Mesodermal cell (in vitro differentiated cells): ENCODE data around the gene RASAL3.
"Not testable (repeated sequence)": the region's sequence is repeated elsewhere in the genome, so short reads cannot be mapped to it uniquely, and the experiment has no call there.

Experiments
- H3K27ac ChIP-seq: 2 replicates; pipeline ENCODE4 v1.7.0; 2013; ENCODE audit warnings: mild to moderate bottlenecking, low read depth, low read length, moderate library complexity; ENCODE audit not compliant: severe bottlenecking
- H3K36me3 ChIP-seq: 2 replicates; pipeline ENCODE4 v1.7.1; 2013; ENCODE audit warnings: mild to moderate bottlenecking, low read length, moderate library complexity; ENCODE audit not compliant: control insufficient read depth, insufficient read depth
- H3K4me1 ChIP-seq: one replicate; pipeline ENCODE4 v1.7.1; 2013; ENCODE audit warnings: mild to moderate bottlenecking, low read length; ENCODE audit not compliant: insufficient read depth, control insufficient read depth, poor library complexity, severe bottlenecking
- H3K4me3 ChIP-seq: 2 replicates; pipeline ENCODE4 v1.7.0; 2013; ENCODE audit warnings: low read length, control low read depth, mild to moderate bottlenecking; ENCODE audit not compliant: insufficient read depth, poor library complexity, severe bottlenecking; ENCODE audit errors: extremely low read depth
- H3K9me3 ChIP-seq: 2 replicates; pipeline ENCODE4 v1.7.1; 2013; ENCODE audit warnings: mild to moderate bottlenecking, low read length, moderate library complexity; ENCODE audit not compliant: control insufficient read depth
- WGBS, 2 experiments: methylation state at CpG; one replicate each; pipeline ENCODE4 v1.1.5; 2013; ENCODE audit warnings: missing lambda C conversion rate in 2 of 2; ENCODE audit not compliant: insufficient coverage in 2 of 2; 5-methylcytosine and 5-hydroxymethylcytosine counted together

The RASAL3 gene

DNA sequence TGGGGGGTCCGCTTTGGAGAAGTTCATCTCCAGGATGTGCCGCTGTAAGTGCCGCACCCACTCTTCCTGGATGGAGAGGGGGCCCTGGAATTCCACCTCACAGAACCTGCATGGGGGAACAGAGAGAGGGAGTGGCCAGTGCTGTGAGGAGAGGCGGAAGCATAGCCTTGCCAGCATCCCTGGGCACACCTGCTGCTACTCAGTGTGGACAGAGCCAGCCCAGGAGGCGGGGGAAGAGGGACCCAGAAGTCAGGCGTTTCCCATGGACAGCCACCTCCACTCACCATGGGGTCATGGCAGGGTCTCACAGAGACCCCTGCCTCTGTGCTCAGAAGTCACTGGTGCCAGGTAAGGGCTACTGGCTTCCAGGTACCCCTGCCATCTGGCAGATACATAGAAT is 41.2 kb downstream of the RASAL3 start:
- Histone ChIP-seq H3K4me1 (no peaks in the 10 kb centered on the region), H3K36me3 (peaks cover 70% of the 10 kb centered on the region), H3K9me3 (no peaks in the 10 kb centered on the region), H3K4me3 (no peak overlapping the region), H3K27ac (no peak overlapping the region)
- 90 to 95% methylated on average over 3 to 4 of the region's 6 CpGs for WGBS, 2 experiments

- Histone ChIP-seq H3K4me3 (no peak overlapping the region), H3K9me3 (no peaks in the 10 kb centered on the region), H3K27ac (no peak overlapping the region), H3K36me3 (peaks cover 64% of the 10 kb centered on the region), H3K4me1 (no peaks in the 10 kb centered on the region)
- 95% methylated on average over 13 to 22 of the region's 22 CpGs for WGBS, 2 experiments
Measured at GRCh38 chr19:15422296-15423075, 41.9 kb downstream of the RASAL3 start.

GRCh38 chr19:15421721-15422260 is 42.6 kb downstream of the RASAL3 start:
- 94 to 97% methylated on average over 10 to 12 of the region's 15 CpGs for WGBS, 2 experiments
- no peak overlapping the region for H3K4me3 ChIP-seq
- H3K27ac ChIP-seq, result no peak overlapping the region
- H3K36me3 ChIP-seq, result peaks cover 62% of the 10 kb centered on the region
- no peaks in the 10 kb centered on the region for H3K9me3 ChIP-seq
- peaks cover 6% of the 10 kb centered on the region for H3K4me1 ChIP-seq

GRCh38 chr19:15421136-15421695 is 43.1 kb downstream of the RASAL3 start:
- Histone ChIP-seq H3K27ac (no peak overlapping the region), H3K36me3 (peaks cover 62% of the 10 kb centered on the region), H3K4me1 (peaks cover 7% of the 10 kb centered on the region), H3K4me3 (no peak overlapping the region), H3K9me3 (no peaks in the 10 kb centered on the region)
- 95 to 100% methylated on average over 5 of the region's 12 CpGs for WGBS, 2 experiments

GRCh38 chr19:15419413-15420025 is 44.8 kb downstream of the RASAL3 start:
- no peak overlapping the region for H3K4me3 ChIP-seq
- no peak overlapping the region for H3K27ac ChIP-seq
- H3K36me3 ChIP-seq, result peaks cover 63% of the 10 kb centered on the region
- peaks cover 7% of the 10 kb centered on the region for H3K4me1 ChIP-seq
- WGBS, 2 experiments, result 72 to 80% methylated on average over 11 of the region's 16 CpGs
- no peaks in the 10 kb centered on the region for H3K9me3 ChIP-seq

DNA sequence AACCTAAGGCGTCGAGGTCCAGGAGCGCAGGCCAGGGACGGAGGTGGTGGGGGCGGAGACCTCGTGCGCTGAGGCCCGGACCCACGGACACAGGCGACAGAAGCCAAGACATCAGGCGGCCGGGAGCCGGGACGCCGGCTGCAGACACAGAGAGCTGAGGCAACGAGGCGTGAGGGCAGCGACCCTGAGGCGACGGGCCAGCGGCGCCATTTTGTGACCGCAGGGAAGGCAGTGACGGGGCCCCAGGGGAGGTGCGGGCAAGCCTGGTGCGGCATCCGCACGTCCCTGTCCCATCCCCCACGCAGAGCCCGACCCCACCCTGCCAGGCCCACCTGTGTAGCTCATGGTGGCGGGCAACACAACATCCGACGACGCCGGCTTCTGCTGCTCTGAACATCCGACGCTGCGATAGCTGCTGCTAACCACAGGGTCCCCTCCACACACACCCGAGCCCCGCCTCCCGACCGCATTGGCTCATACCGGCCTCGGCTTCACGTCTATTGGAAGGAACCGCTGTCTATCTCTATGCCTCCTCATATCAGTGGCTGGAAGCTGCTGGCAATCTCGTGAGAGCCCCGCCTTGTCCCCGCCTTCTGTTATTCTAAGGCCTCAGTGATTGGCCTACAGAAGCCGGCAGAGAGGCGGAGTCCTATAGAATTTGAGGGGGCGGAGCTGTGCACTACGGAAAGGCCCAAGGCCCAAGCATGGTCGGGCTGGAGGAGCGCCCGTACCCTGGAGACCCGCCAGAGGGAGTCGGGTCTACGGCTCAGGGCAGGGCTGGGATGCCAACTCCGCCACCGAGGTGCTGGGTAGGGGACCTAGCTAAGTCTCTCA is 45.5 kb downstream of the RASAL3 start, which contains the start of gene AKAP8L:
AKAP8L (minus strand) TSS at position 410 of the 834 bp plus-strand sequence; CDS start at position 345, 65 bp downstream.
- peak within 1 kb of the TSS; percentile 98 for H3K4me3 ChIP-seq
- H3K4me1 ChIP-seq, result peaks cover 7% of the 10 kb centered on the region
- H3K27ac ChIP-seq, result peak within 1 kb of the TSS; percentile 84
- no peaks in the 10 kb centered on the region for H3K9me3 ChIP-seq
- H3K36me3 ChIP-seq, result peaks cover 56% of the 10 kb centered on the region
- WGBS, 2 experiments, result 1% methylated on average over 54 to 61 of the region's 61 CpGs

DNA sequence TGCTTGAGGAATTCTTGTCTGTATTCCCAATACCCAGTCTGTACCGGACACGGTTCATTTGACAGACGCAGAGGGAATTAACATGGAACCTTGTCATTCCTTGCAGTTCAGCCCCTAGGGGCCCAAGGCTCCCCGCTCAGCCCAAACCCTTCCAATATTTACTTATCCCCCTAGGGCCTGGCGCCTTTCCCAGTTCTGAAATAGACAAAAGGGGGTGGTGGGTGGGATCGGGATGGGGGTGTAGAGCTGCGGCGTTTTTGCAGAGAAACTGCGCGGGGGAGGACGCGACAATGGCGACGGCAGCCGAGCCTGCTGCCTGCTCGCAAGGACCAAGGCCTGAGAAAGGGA is 46.1 kb downstream of the RASAL3 start:
- H3K9me3 ChIP-seq, result no peaks in the 10 kb centered on the region
- WGBS, 2 experiments, result 0% methylated on average over 12 to 14 of the region's 16 CpGs
- H3K27ac ChIP-seq, result peak overlapping the region; percentile 84

DNA sequence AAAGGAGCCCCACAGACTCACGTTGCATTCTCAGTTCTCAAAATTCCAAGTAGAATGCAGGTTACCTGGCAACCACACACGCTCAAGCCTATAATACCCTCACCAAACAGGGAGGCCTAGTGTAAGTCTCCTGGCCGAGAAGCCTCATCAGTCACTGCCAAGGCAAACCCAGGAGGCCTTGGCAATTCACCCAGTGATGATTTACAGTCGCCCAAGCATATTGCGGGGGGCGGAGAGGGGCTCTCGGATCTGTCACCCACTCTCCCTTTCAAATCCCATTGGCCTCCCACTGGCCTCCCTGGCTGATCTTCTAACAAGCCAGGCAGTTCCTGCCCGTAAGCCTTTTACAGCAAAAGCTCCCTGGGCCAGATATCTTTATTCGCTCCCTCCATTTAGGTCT is 46.6 kb downstream of the RASAL3 start:
- Histone ChIP-seq H3K4me3 (peak overlapping the region; percentile 98), H3K4me1 (peaks cover 11% of the 10 kb centered on the region), H3K9me3 (no peaks in the 10 kb centered on the region), H3K36me3 (peaks cover 55% of the 10 kb centered on the region), H3K27ac (peak overlapping the region; percentile 84)
- WGBS, 2 experiments, result 27 to 40% methylated on average over 8 to 9 of the region's 9 CpGs

More for the DNA sequence above, 46.1 kb downstream of the RASAL3 start:
- Histone ChIP-seq H3K4me1 (peaks cover 8% of the 10 kb centered on the region), H3K4me3 (peak overlapping the region; percentile 98), H3K36me3 (peaks cover 55% of the 10 kb centered on the region)

- H3K27ac ChIP-seq, result no peak overlapping the region
Measured at GRCh38 chr19:15412832-15413231, 51.5 kb downstream of the RASAL3 start.

DNA sequence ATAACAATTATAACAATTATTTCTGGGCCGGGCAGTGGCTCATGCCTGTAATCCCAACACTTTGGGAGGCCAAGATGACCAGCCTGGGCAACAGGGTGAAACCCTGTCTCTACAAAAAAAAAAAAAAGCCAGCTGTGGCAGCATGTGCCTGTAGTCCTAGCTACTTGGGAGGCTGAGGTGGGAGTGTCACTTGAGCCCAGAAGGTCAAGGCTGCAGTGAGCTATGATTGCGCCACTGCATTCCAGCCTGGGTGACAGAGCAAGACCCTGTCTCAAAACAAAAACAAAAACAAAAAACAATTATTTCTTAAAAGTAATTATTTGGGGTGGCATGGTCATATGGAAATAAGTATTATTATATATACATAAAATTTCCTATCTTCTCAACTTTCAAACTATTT is 53.0 kb downstream of the RASAL3 start:
- not testable (repeated sequence) for H3K4me3 ChIP-seq, H3K27ac ChIP-seq, H3K9me3 ChIP-seq, H3K4me1 ChIP-seq
- WGBS, 2 experiments, result no CpG with 5 or more reads among the region's 2 CpGs
- peaks cover 66% of the 10 kb centered on the region for H3K36me3 ChIP-seq

More at GRCh38 chr19:15412832-15413231, 51.5 kb downstream of the RASAL3 start:
- Histone ChIP-seq H3K36me3 (peaks cover 67% of the 10 kb centered on the region), H3K9me3 (no peaks in the 10 kb centered on the region), H3K4me3 (no peak overlapping the region), H3K4me1 (peaks cover 11% of the 10 kb centered on the region)
- WGBS, 2 experiments, result 95 to 96% methylated on average over 4 of the region's 4 CpGs
